SJSA1 (cell line): ENCODE measurements around the gene SYTL2. TPM values are rescaled to one million over a fixed set of nuclear protein-coding genes. Genes with fewer than 3 reads are reported as not detected.

Source experiments
- DNase-seq, 2 experiments: peaks; one replicate each; pipeline ENCODE4 v3.0.0-alpha.2; 2015 to 2020; ENCODE audit warnings: low spot score in 2 of 2, low read depth in 1 of 2
- H3K27ac ChIP-seq: fragments of 250-450 bp; sonication (Bioruptor Pico); 2 replicates; pipeline ENCODE4 v1.5.1; 2020; ENCODE audit warnings: mild to moderate bottlenecking, moderate library complexity
- H3K27me3 ChIP-seq: fragments of 250-450 bp; sonication (Bioruptor Pico); replicated peaks from 2 replicates; pipeline ENCODE4 v1.5.1; 2020; ENCODE audit warnings: mild to moderate bottlenecking, moderate library complexity
- H3K36me3 ChIP-seq: fragments of 250-450 bp; sonication (Bioruptor Pico); 2 replicates; pipeline ENCODE4 v1.5.1; 2020; ENCODE audit warnings: mild to moderate bottlenecking
- H3K4me1 ChIP-seq: fragments of 250-450 bp; sonication (Bioruptor Pico); replicated peaks from 2 replicates; pipeline ENCODE4 v1.6.1; 2021; ENCODE audit warnings: mild to moderate bottlenecking
- H3K4me3 ChIP-seq: fragments of 250-450 bp; sonication (Bioruptor Pico); 2 replicates; pipeline ENCODE4 v1.5.1; 2020; ENCODE audit warnings: mild to moderate bottlenecking
- H3K9me3 ChIP-seq: fragments of 250-450 bp; sonication (Bioruptor Pico); replicated peaks from 2 replicates; pipeline ENCODE4 v1.5.1; 2020; ENCODE audit warnings: mild to moderate bottlenecking
- total RNA-seq: library from RNA; depleted of rRNA; stranded (reverse); fragments of >200 nt; shearing (Covaris generic); gene quantifications from 2 replicates; pipeline ENCODE4 v1.2.3, GENCODE V29; 2014

Gene SYTL2
- total RNA-seq, 1 experiment from 2014 or later: 4.9 TPM

DNA sequence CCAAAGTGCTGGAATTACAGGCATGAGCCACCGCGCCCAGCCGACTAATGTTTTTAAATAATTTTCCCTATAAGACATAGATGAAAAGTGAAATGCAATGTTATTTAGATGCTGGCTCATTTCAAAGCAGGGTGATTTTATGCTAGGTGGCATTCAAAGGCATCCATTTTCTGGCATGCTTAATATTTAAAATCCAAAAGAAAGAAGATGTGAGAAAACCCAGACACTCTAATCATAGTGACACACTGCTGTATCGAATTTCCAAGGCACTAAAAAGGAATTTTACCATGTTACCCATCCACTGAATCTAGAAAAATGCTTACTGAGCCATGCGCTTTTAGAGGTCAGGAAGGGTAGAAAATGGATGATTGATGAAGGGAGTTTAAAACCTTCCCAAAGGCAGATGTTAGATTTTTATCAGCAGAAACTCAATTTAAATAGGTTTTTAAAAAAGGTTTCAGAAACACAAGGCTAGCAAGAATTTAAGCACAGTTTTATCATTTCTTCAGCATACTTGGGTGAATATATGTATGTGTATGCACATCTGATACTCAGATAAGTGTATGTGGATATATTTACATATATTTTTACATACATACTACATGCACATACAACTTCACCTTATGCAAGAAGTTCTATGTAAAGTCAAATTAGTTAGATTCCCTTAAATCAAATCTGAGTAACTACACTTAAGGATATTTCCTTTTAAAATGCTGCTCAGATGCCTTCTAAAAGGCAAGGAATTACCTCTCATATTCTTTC is 100.8 kb downstream of the SYTL2 start:
- Histone ChIP-seq H3K4me1 (no peaks in the 10 kb centered on the region), H3K27ac (no peak overlapping the region), H3K36me3 (no peaks in the 10 kb centered on the region), H3K27me3 (no peaks in the 10 kb centered on the region), H3K4me3 (no peak overlapping the region), H3K9me3 (no peaks in the 10 kb centered on the region)
- DNase-seq: no peak

DNA sequence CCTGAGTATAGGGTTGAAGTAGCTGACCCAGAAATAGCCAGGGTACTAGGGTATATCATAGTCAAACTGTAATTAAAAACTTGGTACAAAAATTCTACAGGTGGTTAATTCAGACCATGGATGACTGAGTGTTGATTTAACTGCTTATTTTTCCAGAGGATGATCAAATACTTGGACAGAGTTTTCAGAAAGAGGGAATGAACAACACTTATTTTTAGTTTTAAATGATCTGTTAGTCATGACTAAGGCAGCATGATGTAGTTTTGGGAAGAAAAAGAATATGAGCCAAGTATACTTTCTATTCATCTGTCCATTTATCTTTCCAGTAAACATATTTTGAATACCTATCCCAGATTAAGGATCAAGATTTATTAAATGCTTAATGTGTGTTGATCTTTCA is 105.1 kb downstream of the SYTL2 start:
- no peaks in the 10 kb centered on the region for H3K36me3 ChIP-seq
- no peak overlapping the region for H3K27ac ChIP-seq
- no peaks in the 10 kb centered on the region for H3K9me3 ChIP-seq
- H3K4me1 ChIP-seq: no peaks in the 10 kb centered on the region
- no peak for DNase-seq
- no peaks in the 10 kb centered on the region for H3K27me3 ChIP-seq
- H3K4me3 ChIP-seq: no peak overlapping the region

DNA sequence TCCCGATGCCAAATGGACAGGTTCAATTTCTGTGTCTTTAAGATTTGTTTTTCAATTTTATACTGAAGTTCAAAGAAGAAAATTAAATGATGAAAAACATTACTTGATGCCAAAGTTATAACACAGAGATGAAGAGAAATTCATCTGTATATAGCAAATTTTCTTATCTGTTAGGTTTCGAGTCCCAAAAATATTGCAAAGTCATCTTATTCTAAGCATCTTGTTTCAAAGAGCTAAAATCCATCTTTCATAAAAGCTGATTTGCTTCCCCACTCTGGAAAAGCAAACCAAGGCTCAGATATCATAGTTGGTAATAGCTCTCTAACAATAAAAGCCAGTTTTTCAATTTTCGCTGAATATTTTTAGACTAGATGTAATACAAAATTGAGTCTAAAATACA is 106.0 kb downstream of the SYTL2 start:
- no peak overlapping the region for H3K27ac ChIP-seq
- DNase-seq: no peak
- no peak overlapping the region for H3K4me3 ChIP-seq
- no peaks in the 10 kb centered on the region for H3K4me1 ChIP-seq
- H3K27me3 ChIP-seq: no peaks in the 10 kb centered on the region
- H3K9me3 ChIP-seq: no peaks in the 10 kb centered on the region
- H3K36me3 ChIP-seq: no peaks in the 10 kb centered on the region

DNA sequence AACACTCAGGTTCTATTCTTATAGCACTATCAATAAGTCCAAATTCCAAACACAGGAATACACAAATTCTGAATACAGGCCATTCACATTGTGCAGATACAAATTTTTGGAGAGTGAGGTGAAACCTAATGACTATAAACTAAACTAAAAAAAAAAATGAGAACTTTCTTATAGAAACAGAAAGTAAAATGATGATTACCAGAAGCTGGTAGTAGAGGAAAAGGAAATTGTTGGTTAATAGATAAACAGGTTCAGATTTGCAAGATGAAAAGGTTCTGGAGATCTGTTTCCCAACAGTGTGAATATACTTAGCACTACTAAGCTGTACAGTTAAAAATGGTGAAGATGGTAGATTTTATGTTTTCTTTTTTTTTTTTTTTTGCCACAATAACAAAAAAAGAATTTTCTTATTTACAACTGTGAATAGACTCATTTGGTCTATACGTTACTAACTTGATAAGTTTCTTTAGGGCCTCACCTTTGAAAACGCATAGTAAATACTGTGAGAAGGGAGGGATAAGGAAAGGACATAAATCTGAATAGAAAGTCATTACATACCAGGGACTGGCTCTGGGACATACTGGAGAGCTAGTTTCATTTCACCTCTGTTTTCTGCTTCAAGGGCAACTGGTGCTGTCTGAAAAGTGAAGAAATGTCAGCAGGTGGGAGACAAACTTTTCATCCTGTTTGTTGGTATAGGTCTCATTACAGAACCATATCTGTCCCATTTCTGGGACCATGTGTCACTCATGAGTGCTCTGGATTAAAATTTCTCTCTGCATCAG is 110.8 kb downstream of the SYTL2 start:
- no peaks in the 10 kb centered on the region for H3K27me3 ChIP-seq
- H3K9me3 ChIP-seq: no peaks in the 10 kb centered on the region
- H3K4me3 ChIP-seq: no peak overlapping the region
- no peaks in the 10 kb centered on the region for H3K4me1 ChIP-seq
- H3K27ac ChIP-seq: no peak overlapping the region
- DNase-seq: no peak
- no peaks in the 10 kb centered on the region for H3K36me3 ChIP-seq

GRCh38 chr11:85698195-85698594 is 112.7 kb downstream of the SYTL2 start:
- H3K27ac ChIP-seq: no peak overlapping the region
- no peaks in the 10 kb centered on the region for H3K27me3 ChIP-seq

DNA sequence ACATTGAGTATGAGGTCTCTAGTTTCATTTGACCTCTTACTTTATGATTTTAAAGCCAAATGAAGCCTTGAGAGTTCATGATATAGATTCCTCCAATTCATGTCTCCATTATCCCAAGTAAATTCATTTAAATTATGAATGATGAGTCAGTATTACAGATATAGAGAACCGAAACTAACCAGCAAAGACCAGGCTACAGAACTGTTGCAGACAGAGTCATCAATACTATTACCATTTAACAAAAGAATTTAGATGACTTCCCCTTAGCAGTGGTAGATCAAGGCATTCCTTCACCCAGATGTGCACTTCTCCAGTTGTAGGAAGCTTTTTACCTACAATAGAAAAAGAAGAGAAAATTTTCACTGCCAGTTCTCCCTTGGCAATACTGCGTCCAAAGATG is 113.2 kb downstream of the SYTL2 start:
- no peak for DNase-seq
- Histone ChIP-seq H3K27ac (no peak overlapping the region), H3K4me3 (no peak overlapping the region), H3K4me1 (no peaks in the 10 kb centered on the region), H3K27me3 (no peaks in the 10 kb centered on the region), H3K9me3 (no peaks in the 10 kb centered on the region), H3K36me3 (no peaks in the 10 kb centered on the region)

More at GRCh38 chr11:85698195-85698594, 112.7 kb downstream of the SYTL2 start:
- H3K4me1 ChIP-seq: no peaks in the 10 kb centered on the region
- H3K4me3 ChIP-seq: no peak overlapping the region
- no peak for DNase-seq
- H3K9me3 ChIP-seq: no peaks in the 10 kb centered on the region
- no peaks in the 10 kb centered on the region for H3K36me3 ChIP-seq

- Histone ChIP-seq H3K27me3 (no peaks in the 10 kb centered on the region), H3K36me3 (no peaks in the 10 kb centered on the region)
- no peak for DNase-seq
These were observed 115.4 kb downstream of the SYTL2 start for GRCh38 chr11:85695546-85695945.

GRCh38 chr11:85694385-85694980 is 116.5 kb downstream of the SYTL2 start:
- Histone ChIP-seq H3K27me3 (no peaks in the 10 kb centered on the region), H3K36me3 (no peaks in the 10 kb centered on the region), H3K4me1 (no peaks in the 10 kb centered on the region), H3K27ac (no peak overlapping the region), H3K4me3 (no peak overlapping the region), H3K9me3 (no peaks in the 10 kb centered on the region)
- peak in 1 of 2 experiments; percentile 11 for DNase-seq

More at GRCh38 chr11:85695546-85695945, 115.4 kb downstream of the SYTL2 start:
- Histone ChIP-seq H3K27ac (no peak overlapping the region), H3K4me1 (no peaks in the 10 kb centered on the region), H3K9me3 (no peaks in the 10 kb centered on the region), H3K4me3 (no peak overlapping the region)

GRCh38 chr11:85685820-85686459 is 125.0 kb downstream of the SYTL2 start, which contains the start of gene CCDC89:
CCDC89 (minus strand) TSS chr11:85686195; CDS start chr11:85686130, 65 bp downstream.
- H3K9me3 ChIP-seq: no peaks in the 10 kb centered on the region
- no peaks in the 10 kb centered on the region for H3K36me3 ChIP-seq
- H3K4me3 ChIP-seq: no peak within 1 kb of the TSS
- no peaks in the 10 kb centered on the region for H3K4me1 ChIP-seq
- no peaks in the 10 kb centered on the region for H3K27me3 ChIP-seq
- H3K27ac ChIP-seq: no peak within 1 kb of the TSS
- no peak for DNase-seq

DNA sequence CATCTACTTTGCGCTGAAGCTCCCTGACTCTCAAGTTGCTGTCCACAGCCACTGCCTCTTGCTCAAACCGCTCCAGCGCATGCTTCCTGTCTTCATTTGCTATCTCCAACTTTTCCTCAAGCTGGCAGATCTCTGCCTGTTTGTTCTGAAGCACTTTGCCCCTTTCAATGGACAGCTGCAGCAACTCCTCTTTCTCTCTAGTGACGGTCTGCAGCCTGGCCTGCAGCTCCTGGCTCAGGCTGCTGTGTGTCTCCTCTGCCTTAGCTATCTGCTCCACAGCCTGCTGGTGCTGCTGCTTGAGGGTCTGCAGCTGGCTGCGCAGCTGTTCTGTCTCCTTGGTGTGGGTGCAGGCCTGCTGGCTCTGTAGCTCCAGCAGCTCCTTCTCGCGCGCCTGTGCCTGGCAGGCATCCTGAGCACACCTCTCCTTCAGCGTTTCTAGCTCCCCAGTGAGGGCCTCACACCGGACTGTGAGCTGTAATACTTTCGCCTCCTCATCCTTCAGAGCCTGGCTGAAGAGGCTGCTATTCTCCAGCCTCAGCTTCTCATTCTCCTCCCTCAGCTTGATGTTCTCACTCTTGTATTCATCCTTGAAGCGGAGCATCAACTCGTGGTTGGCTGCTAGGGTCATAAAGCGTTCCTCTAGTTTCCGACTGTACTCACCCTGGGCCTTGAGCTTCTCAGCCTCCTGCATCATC is 125.7 kb downstream of the SYTL2 start:
- Histone ChIP-seq H3K27me3 (no peaks in the 10 kb centered on the region), H3K9me3 (no peaks in the 10 kb centered on the region), H3K4me3 (no peak overlapping the region), H3K36me3 (no peaks in the 10 kb centered on the region), H3K4me1 (no peaks in the 10 kb centered on the region), H3K27ac (no peak overlapping the region)
- DNase-seq: no peak

GRCh38 chr11:85682330-85683305 is 128.3 kb downstream of the SYTL2 start:
- no peak overlapping the region for H3K27ac ChIP-seq
- no peaks in the 10 kb centered on the region for H3K36me3 ChIP-seq
- no peaks in the 10 kb centered on the region for H3K9me3 ChIP-seq
- DNase-seq: no peak
- no peak overlapping the region for H3K4me3 ChIP-seq
- no peaks in the 10 kb centered on the region for H3K27me3 ChIP-seq
- no peaks in the 10 kb centered on the region for H3K4me1 ChIP-seq

GRCh38 chr11:85680897-85681296 is 130.0 kb downstream of the SYTL2 start:
- no peak for DNase-seq
- Histone ChIP-seq H3K27me3 (no peaks in the 10 kb centered on the region), H3K9me3 (no peaks in the 10 kb centered on the region), H3K36me3 (no peaks in the 10 kb centered on the region), H3K27ac (no peak overlapping the region), H3K4me1 (no peaks in the 10 kb centered on the region), H3K4me3 (no peak overlapping the region)
